Calu3 (cell line): ENCODE data around the gene XYLB. TPM values are rescaled to one million over a fixed set of nuclear protein-coding genes. Genes with fewer than 3 reads are reported as not detected.

Experiments used
- BruUV-seq: library from RNA; stranded (reverse); fragments of 400-500 nt; replicated peaks from 2 replicates; lab custom pipeline; 2021; lab: Mats Ljungman, UMichigan
- CTCF ChIA-PET: fragments of 300-600 bp; sonication (Branson Sonifier 250); formaldehyde crosslinking; loops from one replicate; lab custom pipeline; 2022; ENCODE audit warnings: antibody characterized with exemption; lab: Charles Lee
- DNase-seq: peaks from one replicate; pipeline ENCODE4 v3.0.0; 2022
- H3K27ac Mint-ChIP-seq: one replicate; pipeline ENCODE4 v1.8.0; 2022; ENCODE audit warnings: mixed read lengths; ENCODE audit not compliant: unreplicated experiment
- H3K27me3 Mint-ChIP-seq: one replicate; pipeline ENCODE4 v1.8.0; 2022; ENCODE audit warnings: mixed read lengths; ENCODE audit not compliant: unreplicated experiment
- H3K36me3 Mint-ChIP-seq: one replicate; pipeline ENCODE4 v1.8.0; 2022; ENCODE audit warnings: mild to moderate bottlenecking, moderate library complexity, mixed read lengths; ENCODE audit not compliant: insufficient read depth, unreplicated experiment
- H3K4me1 Mint-ChIP-seq: one replicate; pipeline ENCODE4 v1.8.0; 2022; ENCODE audit warnings: mild to moderate bottlenecking, low read depth, mixed read lengths; ENCODE audit not compliant: unreplicated experiment
- H3K4me3 Mint-ChIP-seq: one replicate; pipeline ENCODE4 v1.8.0; 2022; ENCODE audit warnings: mild to moderate bottlenecking, low read depth, moderate library complexity, mixed read lengths; ENCODE audit not compliant: unreplicated experiment
- H3K9me3 Mint-ChIP-seq: one replicate; pipeline ENCODE4 v1.8.0; 2022; ENCODE audit warnings: low read depth, mixed read lengths; ENCODE audit not compliant: unreplicated experiment
- CTCF ChIP-seq: fragments of 200-600 bp; IDR thresholded peaks from one replicate; pipeline ENCODE4 v1.8.0; 2022; ENCODE audit warnings: antibody characterized with exemption; ENCODE audit not compliant: unreplicated experiment
- intact Hi-C: fragments of 100-400 bp; cut with micrococcal nuclease; formaldehyde crosslinking; loops from one replicate; pipeline ENCODE4 v1.10.0; 2022; ENCODE audit not compliant: unreplicated experiment
- total RNA-seq: library from RNA; stranded (reverse); gene quantifications from 2 replicates; pipeline ENCODE4 v1.2.3, GENCODE V29; 2022

The XYLB gene
- total RNA-seq, 1 experiment from 2014 or later, result 12.2 TPM

GRCh38 chr3:38458796-38459498 is 112.4 kb downstream of the XYLB start:
- BruUV-seq, result no TSS peak
- H3K27ac Mint-ChIP-seq, result peak overlapping the region; percentile 30
- H3K9me3 Mint-ChIP-seq, result no peaks in the 10 kb centered on the region
- intact Hi-C loops, result loop anchor here (10.0 kb wide), 1 partner anchor 114 kb away; the partner anchor contains the start of gene XYLB
- H3K4me3 Mint-ChIP-seq, result peak overlapping the region; percentile 71
- H3K4me1 Mint-ChIP-seq, result peaks cover 33% of the 10 kb centered on the region
- peaks cover 17% of the 10 kb centered on the region for H3K36me3 Mint-ChIP-seq
- DNase-seq, result peak; percentile 56
- TF ChIP-seq CTCF, result no peak
- CTCF ChIA-PET, result no interaction called here
- H3K27me3 Mint-ChIP-seq, result no peaks in the 10 kb centered on the region

- H3K36me3 Mint-ChIP-seq, result peaks cover 12% of the 10 kb centered on the region
- peak overlapping the region; percentile 71 for H3K4me3 Mint-ChIP-seq
- TF ChIP-seq CTCF, result no peak
- peak overlapping the region; percentile 30 for H3K27ac Mint-ChIP-seq
- CTCF ChIA-PET, result no interaction called here
- BruUV-seq, result no TSS peak
- intact Hi-C loops, result loop anchor here (10.0 kb wide), 1 partner anchor 115 kb away; the partner anchor contains the start of gene XYLB
- no peaks in the 10 kb centered on the region for H3K9me3 Mint-ChIP-seq
- peaks cover 33% of the 10 kb centered on the region for H3K4me1 Mint-ChIP-seq
- no peaks in the 10 kb centered on the region for H3K27me3 Mint-ChIP-seq
- DNase-seq, result no peak
Measured at GRCh38 chr3:38459499-38460048, 113.0 kb downstream of the XYLB start.

GRCh38 chr3:38460377-38461270 is 114.0 kb downstream of the XYLB start:
- intact Hi-C loops, result no loop called here

More at GRCh38 chr3:38460377-38461270, 114.0 kb downstream of the XYLB start:
- H3K27me3 Mint-ChIP-seq, result no peaks in the 10 kb centered on the region
- CTCF ChIA-PET, result no interaction called here
- DNase-seq, result no peak
- H3K4me3 Mint-ChIP-seq, result peak overlapping the region; percentile 71
- no TSS peak for BruUV-seq
- peaks cover 33% of the 10 kb centered on the region for H3K4me1 Mint-ChIP-seq
- TF ChIP-seq CTCF, result no peak
- H3K27ac Mint-ChIP-seq, result peak overlapping the region; percentile 30
- peaks cover 1% of the 10 kb centered on the region for H3K36me3 Mint-ChIP-seq
- peaks cover 3% of the 10 kb centered on the region for H3K9me3 Mint-ChIP-seq

Other genes starting within 250 kb of the XYLB start
- gene ACAA1, start 209.7 kb upstream of the XYLB start, total RNA-seq, result 64.5 and 71.1 TPM in 2 replicates
- gene MYD88, start 208.1 kb upstream of the XYLB start, total RNA-seq, result 35.2 and 44.2 TPM in 2 replicates
- gene OXSR1, start 181.2 kb upstream of the XYLB start, total RNA-seq, result 49.5 and 50.4 TPM in 2 replicates
- 3.2 and 3.5 TPM in 2 replicates for gene SLC22A13, start 81.0 kb upstream of the XYLB start, total RNA-seq
- gene SLC22A14, start 64.5 kb upstream of the XYLB start, total RNA-seq, result 1.8 and 2.1 TPM in 2 replicates
- 5.2 and 6.2 TPM in 2 replicates for gene ACVR2B, start 107.1 kb downstream of the XYLB start, total RNA-seq
- 11.2 and 13.2 TPM in 2 replicates for gene EXOG, start 149.6 kb downstream of the XYLB start, total RNA-seq